Urinary bladder (tissue), 4 donors: ENCODE data around the gene TIMM29. TPM values are rescaled to one million over a fixed set of nuclear protein-coding genes. Genes with fewer than 3 reads are reported as not detected.

Experiments used
- DNase-seq: peaks from one replicate; pipeline ENCODE4 v3.0.0-alpha.2; 2015; ENCODE audit errors: extremely low spot score
- H3K27ac ChIP-seq: one replicate; pipeline ENCODE4 v1.5.1; 2013; ENCODE audit warnings: low read depth, mild to moderate bottlenecking, moderate library complexity
- H3K36me3 ChIP-seq: one replicate; pipeline ENCODE4 v1.6.1; 2013; ENCODE audit warnings: mild to moderate bottlenecking, moderate library complexity; ENCODE audit not compliant: insufficient read depth
- H3K4me1 ChIP-seq: one replicate; pipeline ENCODE4 v1.6.1; 2013; ENCODE audit warnings: mild to moderate bottlenecking, moderate library complexity; ENCODE audit not compliant: insufficient read depth
- H3K4me3 ChIP-seq: one replicate; pipeline ENCODE4 v1.5.1; 2013; ENCODE audit warnings: low read depth, low read length
- WGBS: extraction: QIAGEN DNeasy Blood & Tissue Kit; methylation state at CpG from one replicate; pipeline ENCODE4 v1.1.7; 2013; 5-methylcytosine and 5-hydroxymethylcytosine counted together
- polyA plus RNA-seq: library from polyadenylated mRNA; stranded (reverse); fragments of 200-250 nt; gene quantifications from one replicate; pipeline ENCODE4 v1.2.3, GENCODE V29; 2013
- total RNA-seq: library from RNA; depleted of rRNA; stranded (reverse); fragments of >200 nt; gene quantifications from one replicate; pipeline ENCODE4 v1.2.3, GENCODE V29; 2014
- donor health status: healthy with polysubstance abuse.
- donor health status: healthy.

Gene TIMM29
- total and polyA plus RNA-seq, 2 donors = 14.1 to 19.7 TPM

DNA sequence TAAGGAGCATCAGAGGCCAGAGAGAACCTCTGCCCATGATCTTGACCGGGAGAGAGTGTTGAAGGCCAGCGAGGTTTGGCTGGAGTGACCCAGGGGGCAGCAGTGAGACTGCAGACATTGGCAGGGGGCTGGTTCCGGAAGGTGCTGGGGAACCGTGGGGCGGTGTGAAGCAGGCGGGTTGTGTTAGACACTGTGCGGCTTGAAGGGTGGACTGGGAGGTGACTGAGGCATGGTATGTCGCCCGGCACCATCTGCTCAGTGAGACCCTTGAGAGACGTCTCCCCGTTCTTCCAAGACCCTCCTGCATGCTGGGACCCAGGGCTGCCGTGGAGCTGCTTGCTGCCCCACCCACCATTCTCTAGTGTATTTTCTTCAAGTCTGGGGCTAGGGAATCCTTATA is 32.7 kb upstream of the TIMM29 start:
- no peak overlapping the region for H3K4me3 ChIP-seq
- no peak for DNase-seq
- H3K27ac ChIP-seq = no peak overlapping the region
- no peaks in the 10 kb centered on the region for H3K36me3 ChIP-seq
- H3K4me1 ChIP-seq = no peaks in the 10 kb centered on the region
- 79% methylated on average over 12 of the region's 12 CpGs for WGBS

DNA sequence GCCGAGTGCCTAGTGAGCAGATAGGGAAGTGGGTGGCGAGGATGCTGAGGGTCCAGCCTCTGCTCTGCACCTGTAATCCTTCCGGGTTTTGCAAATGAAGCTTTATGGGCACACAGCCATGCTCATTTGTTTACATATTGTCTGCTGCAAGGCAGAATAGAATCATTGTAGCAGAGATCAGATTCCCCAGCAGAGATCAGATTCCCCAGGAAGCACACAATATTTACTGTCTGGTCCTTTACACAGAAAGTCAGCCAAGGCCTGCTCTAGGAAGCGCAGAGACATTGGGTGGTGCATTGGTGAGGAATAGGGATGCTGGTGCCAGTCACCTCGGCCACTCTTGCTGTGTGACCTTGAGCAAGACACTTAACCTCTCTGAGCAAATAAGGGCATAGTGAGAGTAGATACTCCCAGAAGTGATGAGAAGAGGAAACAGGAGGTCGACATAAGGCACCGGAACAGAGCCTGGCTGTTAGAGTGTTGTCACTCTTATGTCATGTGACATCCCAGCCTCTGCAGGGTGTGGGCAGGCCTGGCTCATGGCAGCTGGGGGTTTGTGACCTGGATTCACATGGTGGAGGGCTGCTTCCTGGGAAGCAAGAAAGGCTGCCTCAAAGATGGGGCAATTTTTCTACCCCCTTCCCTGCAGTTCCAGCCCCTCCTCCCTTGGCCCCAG is 31.6 kb upstream of the TIMM29 start:
- no peak overlapping the region for H3K27ac ChIP-seq
- WGBS = 39% methylated on average over 7 of the region's 7 CpGs
- H3K4me1 ChIP-seq = no peaks in the 10 kb centered on the region

DNA sequence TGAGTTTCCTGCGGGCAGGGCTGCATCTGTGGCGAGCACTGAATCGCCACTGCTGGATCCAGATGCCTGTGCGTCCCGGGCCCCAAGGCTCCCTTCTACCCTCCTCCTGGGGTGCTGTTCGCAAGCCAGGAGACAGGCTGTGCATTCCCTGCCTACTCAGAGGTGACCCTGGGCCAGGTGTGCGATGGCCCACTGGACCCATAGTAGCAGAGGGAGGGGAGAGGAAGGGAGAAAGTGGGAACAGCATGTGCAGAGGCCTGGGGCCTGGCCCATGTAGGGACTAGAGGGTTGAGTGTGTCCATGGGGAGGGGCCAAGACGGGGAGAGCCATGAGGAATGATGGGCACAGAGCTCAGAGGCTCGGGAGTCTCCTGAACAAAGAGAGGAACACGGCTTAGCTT is 30.0 kb upstream of the TIMM29 start:
- Histone ChIP-seq H3K4me3 (no peak overlapping the region), H3K4me1 (no peaks in the 10 kb centered on the region), H3K27ac (no peak overlapping the region), H3K36me3 (no peaks in the 10 kb centered on the region)
- DNase-seq = no peak
- 68% methylated on average over 10 of the region's 10 CpGs for WGBS

More for the DNA sequence above, 31.6 kb upstream of the TIMM29 start:
- no peak overlapping the region for H3K4me3 ChIP-seq
- no peaks in the 10 kb centered on the region for H3K36me3 ChIP-seq
- DNase-seq = no peak

DNA sequence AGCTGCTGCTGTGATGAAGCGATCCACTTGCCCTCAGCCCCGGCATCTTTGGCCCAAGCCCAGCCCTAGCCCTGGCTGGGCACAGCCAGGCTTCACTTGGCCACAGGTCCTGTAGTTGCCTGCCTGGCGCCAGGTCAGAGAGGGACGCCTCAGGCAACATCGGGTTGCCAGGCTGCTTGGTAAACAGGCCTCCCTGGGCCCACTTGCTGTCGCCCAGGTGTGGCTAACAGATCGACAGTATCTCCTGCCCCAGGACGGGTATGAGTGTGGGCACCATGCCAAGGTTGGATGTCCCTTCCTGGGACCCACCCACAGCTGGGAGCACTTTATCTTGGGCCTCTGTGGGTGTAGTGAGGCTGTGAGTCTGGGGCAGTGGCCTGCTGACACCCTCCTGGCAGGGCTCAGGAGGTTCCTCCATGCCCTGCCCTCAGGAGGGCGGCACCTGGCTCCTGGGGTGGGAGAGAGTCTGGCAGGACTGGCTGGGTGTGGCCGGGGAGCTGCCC is 29.4 kb upstream of the TIMM29 start:
- WGBS = 62% methylated on average over 10 of the region's 10 CpGs
- Histone ChIP-seq H3K36me3 (no peaks in the 10 kb centered on the region), H3K27ac (no peak overlapping the region), H3K4me3 (no peak overlapping the region), H3K4me1 (no peaks in the 10 kb centered on the region)
- no peak for DNase-seq

DNA sequence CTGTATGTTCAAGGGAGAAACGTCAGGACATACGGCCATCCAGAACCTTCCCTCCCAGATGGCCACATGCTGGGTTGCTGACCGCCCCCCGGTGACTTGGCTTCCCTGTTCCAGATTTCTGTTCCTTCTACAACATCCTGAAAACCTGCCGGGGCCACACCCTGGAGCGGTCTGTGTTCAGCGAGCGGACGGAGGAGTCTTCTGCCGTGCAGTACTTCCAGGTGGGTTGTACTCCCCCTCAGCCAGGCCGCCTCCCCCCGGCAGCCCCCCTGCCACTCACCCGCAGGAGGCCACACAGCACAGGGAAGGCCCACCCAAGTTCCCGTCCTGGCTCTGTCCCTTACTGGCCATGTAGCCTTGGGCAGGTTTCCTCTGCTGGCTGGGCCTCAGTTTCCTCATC is 20.7 kb upstream of the TIMM29 start:
- Histone ChIP-seq H3K4me1 (no peaks in the 10 kb centered on the region), H3K36me3 (peaks cover 2% of the 10 kb centered on the region), H3K27ac (no peak overlapping the region), H3K4me3 (no peak overlapping the region)
- WGBS = 89% methylated on average over 14 of the region's 14 CpGs
- DNase-seq = no peak

DNA sequence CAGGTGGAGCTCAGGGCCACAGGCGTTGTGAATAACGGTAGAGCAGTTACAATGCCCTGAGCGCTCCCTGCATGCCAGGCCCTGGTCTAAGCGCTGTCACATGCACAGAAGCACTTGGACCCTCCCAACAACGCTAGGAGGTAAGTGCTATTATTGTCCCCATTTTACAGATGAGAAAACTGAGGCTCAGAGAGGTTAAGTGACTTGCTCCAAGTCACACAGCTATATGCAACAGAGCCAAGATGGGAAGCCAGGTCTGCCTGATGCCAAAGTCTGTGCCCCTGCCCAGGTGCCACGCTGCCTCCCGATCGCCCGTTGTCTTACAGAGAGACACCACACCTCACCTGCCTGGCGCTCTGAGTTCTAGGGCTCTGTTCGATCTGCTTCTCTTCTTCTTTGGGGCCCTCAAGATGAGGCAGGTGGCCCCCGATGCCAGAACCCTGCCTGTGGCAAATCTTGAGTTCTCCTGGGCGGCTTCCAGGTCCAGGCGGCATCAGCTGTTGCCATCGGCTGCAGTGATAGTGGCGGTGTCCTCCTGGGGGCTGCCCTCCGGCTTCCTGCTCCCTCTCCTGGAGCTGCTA is 20.1 kb upstream of the TIMM29 start:
- H3K36me3 ChIP-seq = peaks cover 2% of the 10 kb centered on the region
- H3K4me1 ChIP-seq = no peaks in the 10 kb centered on the region
- 94% methylated on average over 17 of the region's 17 CpGs for WGBS

DNA sequence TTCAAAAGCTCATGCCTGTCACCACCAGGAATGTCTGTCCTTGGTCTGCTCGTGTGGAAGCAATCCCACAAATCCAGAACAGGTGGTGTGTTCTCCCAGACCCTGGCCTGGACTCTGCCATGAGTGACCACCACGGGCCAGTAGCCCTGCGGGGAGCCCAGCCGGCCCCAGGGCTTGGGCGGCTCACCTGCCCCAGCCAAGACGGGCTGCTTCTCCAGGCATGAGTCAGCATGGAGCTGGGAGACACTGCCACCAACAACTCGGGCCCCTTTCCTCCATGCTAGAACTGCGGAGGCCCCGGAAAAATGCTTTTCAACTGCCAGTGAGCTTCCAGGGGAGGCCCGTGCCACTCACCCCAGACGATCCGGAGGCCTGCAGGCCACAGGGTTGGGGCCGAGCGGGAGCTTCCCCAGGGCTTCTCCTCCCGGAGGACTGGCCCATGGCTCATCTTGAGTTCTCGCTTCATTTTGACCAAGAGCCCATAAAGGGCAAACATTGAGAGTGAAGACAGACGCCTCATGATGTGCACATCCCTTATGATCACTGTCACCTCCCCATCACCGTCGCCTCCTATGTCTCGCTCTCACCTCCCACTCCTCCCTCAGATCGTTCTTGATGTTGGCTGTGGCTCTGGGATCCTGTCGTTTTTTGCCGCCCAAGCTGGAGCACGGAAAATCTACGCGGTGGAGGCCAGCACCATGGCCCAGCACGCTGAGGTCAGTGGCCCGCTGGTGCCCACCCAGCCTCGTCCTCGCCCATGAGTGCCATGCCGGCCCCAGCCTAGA is 16.8 kb upstream of the TIMM29 start:
- DNase-seq = no peak
- peaks cover 2% of the 10 kb centered on the region for H3K36me3 ChIP-seq
- no peak overlapping the region for H3K4me3 ChIP-seq
- whole genome bisulfite sequencing = 91% methylated on average over 31 of the region's 31 CpGs
- H3K27ac ChIP-seq = no peak overlapping the region
- H3K4me1 ChIP-seq = no peaks in the 10 kb centered on the region

More for the DNA sequence above, 20.1 kb upstream of the TIMM29 start:
- H3K27ac ChIP-seq = no peak overlapping the region
- DNase-seq = no peak
- H3K4me3 ChIP-seq = no peak overlapping the region

DNA sequence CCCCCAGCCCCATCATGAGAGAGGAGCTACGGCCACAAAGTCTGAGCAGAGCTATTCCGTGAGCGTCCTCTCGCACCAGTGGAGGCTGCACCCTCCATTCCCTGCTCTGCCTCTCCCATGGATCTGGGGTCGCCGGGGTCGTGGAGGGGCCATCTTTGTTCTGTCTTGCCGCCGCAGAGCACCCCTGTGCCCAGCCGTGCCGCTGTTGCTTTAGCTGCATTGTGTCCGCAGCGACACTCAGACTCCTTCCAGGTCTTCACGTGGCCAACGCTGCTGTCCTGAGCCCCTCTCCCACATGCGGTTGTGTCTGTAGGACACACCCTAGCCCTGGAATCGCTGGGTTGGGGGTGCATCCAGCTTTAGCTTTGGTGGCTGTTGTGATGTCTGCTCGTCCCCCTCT is 16.0 kb upstream of the TIMM29 start:
- Histone ChIP-seq H3K4me1 (no peaks in the 10 kb centered on the region), H3K36me3 (peaks cover 2% of the 10 kb centered on the region), H3K4me3 (no peak overlapping the region), H3K27ac (no peak overlapping the region)
- no peak for DNase-seq
- WGBS = 96% methylated on average over 18 of the region's 18 CpGs

DNA sequence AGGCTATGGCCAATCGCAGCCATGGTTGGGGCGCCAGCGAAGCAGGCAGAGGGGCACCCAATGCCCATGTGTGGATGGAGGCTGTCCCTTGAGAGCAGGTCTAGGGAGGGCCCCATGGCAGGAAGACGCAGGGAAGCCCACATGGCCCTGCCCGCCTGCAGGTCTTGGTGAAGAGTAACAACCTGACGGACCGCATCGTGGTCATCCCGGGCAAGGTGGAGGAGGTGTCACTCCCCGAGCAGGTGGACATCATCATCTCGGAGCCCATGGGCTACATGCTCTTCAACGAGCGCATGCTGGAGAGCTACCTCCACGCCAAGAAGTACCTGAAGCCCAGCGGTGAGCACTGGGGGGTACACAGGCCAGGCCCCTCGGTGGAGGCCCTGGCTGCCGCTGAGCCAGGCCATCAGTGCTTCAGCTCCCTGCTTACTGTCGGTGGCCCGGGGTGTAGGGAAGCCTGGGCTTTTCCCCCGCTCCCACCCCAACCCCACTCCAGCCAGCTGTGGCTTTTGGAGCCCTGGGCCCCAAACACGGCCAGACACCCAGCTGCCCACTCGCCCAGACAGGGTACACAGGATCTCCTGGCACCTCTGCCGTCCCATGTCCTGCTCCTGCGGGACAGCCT is 14.8 kb upstream of the TIMM29 start:
- Histone ChIP-seq H3K4me1 (no peaks in the 10 kb centered on the region), H3K27ac (no peak overlapping the region), H3K4me3 (no peak overlapping the region), H3K36me3 (peaks cover 3% of the 10 kb centered on the region)
- DNase-seq = no peak
- WGBS = 96% methylated on average over 24 of the region's 24 CpGs

DNA sequence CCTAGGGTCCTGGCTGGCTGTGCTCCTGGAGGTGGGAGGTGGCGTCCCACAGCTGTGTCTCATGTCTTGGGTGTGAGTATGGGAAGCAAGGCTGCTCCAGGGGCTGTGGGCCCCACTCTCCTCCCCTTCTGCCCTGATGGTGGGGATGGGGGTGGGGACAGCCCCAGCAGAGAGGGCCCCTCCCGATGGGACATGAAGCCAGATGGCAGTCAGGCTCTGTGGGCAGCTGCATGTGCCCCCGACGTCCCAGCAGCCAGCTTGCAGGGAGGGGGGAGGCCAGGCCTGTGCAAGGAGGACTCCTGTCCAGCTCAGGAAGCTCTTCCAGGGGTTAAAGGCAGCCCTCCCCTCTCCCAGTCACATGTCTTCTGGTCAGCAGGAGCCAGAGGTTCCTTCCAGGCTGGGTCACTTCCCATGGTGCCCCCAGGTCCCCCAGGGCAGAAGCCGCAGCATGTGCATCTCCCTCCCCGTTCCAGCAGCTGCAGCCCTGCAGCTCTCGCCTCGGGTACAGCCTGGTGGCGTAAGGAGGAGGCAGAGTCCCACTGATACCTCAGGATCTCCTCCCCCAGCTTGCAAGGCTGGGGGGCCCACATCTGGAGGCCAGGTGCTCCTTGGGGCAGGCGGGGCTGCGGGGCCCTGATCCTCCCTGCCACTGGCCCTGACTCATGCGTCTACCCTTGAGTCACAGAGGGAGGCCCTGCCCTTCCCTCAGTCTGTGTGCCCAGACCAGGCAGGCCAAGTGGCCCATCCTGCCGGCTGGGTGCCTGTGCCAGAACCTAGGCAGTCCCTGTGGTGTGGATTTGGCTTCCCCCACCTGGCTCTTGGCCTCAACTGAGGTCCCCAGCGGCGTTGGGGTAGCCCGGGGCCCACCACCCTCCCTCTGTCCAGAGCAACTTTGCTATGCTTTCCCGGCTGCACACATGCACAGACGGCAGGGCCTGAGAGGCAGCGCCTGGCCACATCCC is 13.2 kb upstream of the TIMM29 start:
- DNase-seq = no peak
- 81% methylated on average over 19 of the region's 19 CpGs for WGBS
- H3K4me3 ChIP-seq = no peak overlapping the region
- no peaks in the 10 kb centered on the region for H3K4me1 ChIP-seq
- peaks cover 3% of the 10 kb centered on the region for H3K36me3 ChIP-seq
- H3K27ac ChIP-seq = no peak overlapping the region

DNA sequence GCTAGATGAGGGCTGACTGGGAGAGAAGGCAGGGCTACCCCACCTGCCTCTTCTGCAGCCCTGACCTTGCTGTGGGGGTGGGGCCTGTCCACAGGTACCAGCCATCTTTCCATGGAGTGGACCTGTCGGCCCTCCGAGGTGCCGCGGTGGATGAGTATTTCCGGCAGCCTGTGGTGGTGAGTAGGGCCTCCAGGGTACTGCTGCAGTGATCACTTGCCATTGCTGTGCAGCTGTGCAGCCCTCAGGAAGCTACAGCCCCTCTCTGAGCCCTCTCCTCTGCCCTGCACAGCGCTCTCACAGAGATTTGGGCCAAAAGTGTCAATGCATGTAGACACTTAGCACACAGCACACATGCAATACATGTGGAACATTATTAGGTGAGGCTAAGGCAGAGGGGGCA is 12.0 kb upstream of the TIMM29 start:
- no peak for DNase-seq
- Histone ChIP-seq H3K4me3 (no peak overlapping the region), H3K36me3 (peaks cover 3% of the 10 kb centered on the region), H3K27ac (no peak overlapping the region), H3K4me1 (no peaks in the 10 kb centered on the region)
- 95% methylated on average over 6 of the region's 6 CpGs for WGBS

DNA sequence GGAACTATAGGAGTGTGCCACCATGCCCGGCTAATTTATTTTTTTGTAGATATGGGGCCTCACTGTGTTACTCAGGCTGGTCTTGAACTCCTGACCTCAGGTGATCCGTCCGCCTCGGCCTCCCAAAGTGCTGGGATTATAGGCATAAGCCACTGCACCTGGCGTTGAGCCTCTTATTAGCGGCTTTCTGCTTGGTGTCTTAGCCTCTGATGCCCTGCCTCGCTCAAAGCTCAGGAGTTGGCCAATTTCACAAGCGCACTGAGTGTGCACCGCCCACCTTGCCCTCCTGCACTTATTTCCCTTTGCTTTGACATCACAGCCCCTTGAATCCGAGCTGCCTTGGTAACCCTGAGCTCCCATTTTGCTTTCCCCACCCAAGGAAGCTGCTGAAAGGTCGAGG is 10.3 kb upstream of the TIMM29 start:
- Histone ChIP-seq H3K4me3 (no peak overlapping the region), H3K27ac (no peak overlapping the region), H3K4me1 (no peaks in the 10 kb centered on the region), H3K36me3 (peaks cover 6% of the 10 kb centered on the region)
- no peak for DNase-seq
- 90% methylated on average over 11 of the region's 11 CpGs for WGBS
